GM23338 (cell line): Measurements from ENCODE around the gene APAF1.

Source experiments
- CREB1 ChIP-seq: fragments of 250-450 bp; sonication (Bioruptor Pico); IDR thresholded peaks from 2 replicates; pipeline ENCODE4 v1.5.0; 2020; ENCODE audit warnings: low read depth, mild to moderate bottlenecking, moderate library complexity
- EZH2 ChIP-seq: fragments of 200-600 bp; sonication (generic); IDR thresholded peaks from one replicate; pipeline ENCODE4 v1.8.0; 2017; ENCODE audit warnings: antibody characterized with exemption, mild to moderate bottlenecking, low read depth; ENCODE audit not compliant: unreplicated experiment
- JUNB ChIP-seq: IDR thresholded peaks from one replicate; pipeline ENCODE4 v1.6.1; 2016; ENCODE audit warnings: antibody characterized with exemption; ENCODE audit not compliant: unreplicated experiment
- ZNF114 ChIP-seq: fragments of 250-450 bp; sonication (Bioruptor Pico); IDR thresholded peaks from 2 replicates; pipeline ENCODE4 v1.5.0; 2020; ENCODE audit warnings: mild to moderate bottlenecking, moderate library complexity
- TF ChIP-seq, protein P1 (sequence below), 2 experiments: fragments of 200-600 bp in 1 of 2; sonication (generic) in 1 of 2; conservative IDR thresholded peaks; 2 replicates each; pipeline versions ENCODE4 v1.5.1 to v1.6.1; 2016 to 2017; ENCODE audit warnings: antibody characterized with exemption in 2 of 2, low read depth in 2 of 2, mild to moderate bottlenecking in 2 of 2, moderate library complexity in 1 of 2
- TF ChIP-seq, protein P2 (sequence below): IDR thresholded peaks from one replicate; pipeline ENCODE4 v1.6.1; 2018; ENCODE audit warnings: antibody characterized with exemption; ENCODE audit not compliant: unreplicated experiment

DNA sequence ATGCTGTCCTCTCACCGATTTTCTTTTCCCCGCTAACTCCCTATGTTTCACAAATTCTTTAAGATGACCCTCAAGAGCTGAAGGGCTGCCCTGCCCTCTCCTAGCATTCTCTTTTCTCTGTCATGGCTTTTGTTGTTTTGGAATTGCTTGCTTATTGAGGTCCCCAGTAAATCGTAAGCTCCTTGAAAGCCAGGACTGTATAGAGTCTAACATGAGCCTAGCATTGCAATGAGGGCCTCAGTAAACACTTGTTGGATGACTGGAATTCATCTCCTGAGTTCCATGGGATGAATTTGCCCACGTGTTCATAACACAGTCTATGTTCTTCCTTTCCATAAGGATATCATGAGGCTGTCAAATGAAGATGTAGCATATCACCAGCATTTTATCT, 92.2 kb downstream of the APAF1 start:
- TF ChIP-seq, protein P1, sequence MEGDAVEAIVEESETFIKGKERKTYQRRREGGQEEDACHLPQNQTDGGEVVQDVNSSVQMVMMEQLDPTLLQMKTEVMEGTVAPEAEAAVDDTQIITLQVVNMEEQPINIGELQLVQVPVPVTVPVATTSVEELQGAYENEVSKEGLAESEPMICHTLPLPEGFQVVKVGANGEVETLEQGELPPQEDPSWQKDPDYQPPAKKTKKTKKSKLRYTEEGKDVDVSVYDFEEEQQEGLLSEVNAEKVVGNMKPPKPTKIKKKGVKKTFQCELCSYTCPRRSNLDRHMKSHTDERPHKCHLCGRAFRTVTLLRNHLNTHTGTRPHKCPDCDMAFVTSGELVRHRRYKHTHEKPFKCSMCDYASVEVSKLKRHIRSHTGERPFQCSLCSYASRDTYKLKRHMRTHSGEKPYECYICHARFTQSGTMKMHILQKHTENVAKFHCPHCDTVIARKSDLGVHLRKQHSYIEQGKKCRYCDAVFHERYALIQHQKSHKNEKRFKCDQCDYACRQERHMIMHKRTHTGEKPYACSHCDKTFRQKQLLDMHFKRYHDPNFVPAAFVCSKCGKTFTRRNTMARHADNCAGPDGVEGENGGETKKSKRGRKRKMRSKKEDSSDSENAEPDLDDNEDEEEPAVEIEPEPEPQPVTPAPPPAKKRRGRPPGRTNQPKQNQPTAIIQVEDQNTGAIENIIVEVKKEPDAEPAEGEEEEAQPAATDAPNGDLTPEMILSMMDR (conservative IDR thresholded peaks at IDR 0.05; ENCODE audit: low read depth in 2 of 2) = no peak
- no peak for TF ChIP-seq CREB1 (CRISPR knock-in tag)
- TF ChIP-seq EZH2 = no peak
- no peak for TF ChIP-seq JUNB
- TF ChIP-seq, protein P2, sequence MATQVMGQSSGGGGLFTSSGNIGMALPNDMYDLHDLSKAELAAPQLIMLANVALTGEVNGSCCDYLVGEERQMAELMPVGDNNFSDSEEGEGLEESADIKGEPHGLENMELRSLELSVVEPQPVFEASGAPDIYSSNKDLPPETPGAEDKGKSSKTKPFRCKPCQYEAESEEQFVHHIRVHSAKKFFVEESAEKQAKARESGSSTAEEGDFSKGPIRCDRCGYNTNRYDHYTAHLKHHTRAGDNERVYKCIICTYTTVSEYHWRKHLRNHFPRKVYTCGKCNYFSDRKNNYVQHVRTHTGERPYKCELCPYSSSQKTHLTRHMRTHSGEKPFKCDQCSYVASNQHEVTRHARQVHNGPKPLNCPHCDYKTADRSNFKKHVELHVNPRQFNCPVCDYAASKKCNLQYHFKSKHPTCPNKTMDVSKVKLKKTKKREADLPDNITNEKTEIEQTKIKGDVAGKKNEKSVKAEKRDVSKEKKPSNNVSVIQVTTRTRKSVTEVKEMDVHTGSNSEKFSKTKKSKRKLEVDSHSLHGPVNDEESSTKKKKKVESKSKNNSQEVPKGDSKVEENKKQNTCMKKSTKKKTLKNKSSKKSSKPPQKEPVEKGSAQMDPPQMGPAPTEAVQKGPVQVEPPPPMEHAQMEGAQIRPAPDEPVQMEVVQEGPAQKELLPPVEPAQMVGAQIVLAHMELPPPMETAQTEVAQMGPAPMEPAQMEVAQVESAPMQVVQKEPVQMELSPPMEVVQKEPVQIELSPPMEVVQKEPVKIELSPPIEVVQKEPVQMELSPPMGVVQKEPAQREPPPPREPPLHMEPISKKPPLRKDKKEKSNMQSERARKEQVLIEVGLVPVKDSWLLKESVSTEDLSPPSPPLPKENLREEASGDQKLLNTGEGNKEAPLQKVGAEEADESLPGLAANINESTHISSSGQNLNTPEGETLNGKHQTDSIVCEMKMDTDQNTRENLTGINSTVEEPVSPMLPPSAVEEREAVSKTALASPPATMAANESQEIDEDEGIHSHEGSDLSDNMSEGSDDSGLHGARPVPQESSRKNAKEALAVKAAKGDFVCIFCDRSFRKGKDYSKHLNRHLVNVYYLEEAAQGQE = no peak
- TF ChIP-seq ZNF114 (CRISPR knock-in tag) = no peak
